ENCODE measurements around the gene ZNF207.

- no peak for TF ChIP-seq POLR2A (IDR thresholded peaks at IDR 0.05)
- TF ChIP-seq, protein P1, sequence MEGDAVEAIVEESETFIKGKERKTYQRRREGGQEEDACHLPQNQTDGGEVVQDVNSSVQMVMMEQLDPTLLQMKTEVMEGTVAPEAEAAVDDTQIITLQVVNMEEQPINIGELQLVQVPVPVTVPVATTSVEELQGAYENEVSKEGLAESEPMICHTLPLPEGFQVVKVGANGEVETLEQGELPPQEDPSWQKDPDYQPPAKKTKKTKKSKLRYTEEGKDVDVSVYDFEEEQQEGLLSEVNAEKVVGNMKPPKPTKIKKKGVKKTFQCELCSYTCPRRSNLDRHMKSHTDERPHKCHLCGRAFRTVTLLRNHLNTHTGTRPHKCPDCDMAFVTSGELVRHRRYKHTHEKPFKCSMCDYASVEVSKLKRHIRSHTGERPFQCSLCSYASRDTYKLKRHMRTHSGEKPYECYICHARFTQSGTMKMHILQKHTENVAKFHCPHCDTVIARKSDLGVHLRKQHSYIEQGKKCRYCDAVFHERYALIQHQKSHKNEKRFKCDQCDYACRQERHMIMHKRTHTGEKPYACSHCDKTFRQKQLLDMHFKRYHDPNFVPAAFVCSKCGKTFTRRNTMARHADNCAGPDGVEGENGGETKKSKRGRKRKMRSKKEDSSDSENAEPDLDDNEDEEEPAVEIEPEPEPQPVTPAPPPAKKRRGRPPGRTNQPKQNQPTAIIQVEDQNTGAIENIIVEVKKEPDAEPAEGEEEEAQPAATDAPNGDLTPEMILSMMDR (IDR thresholded peaks at IDR 0.05), result no peak
These were observed 22.0 kb upstream of the ZNF207 start for GRCh38 chr17:32327911-32328310.

All from esophagus squamous epithelium (tissue), 4 donors.